HL-60 (cell line): ENCODE measurements around the gene SLC17A1.

Experiments
- DNase-seq, 2 experiments: peaks; one replicate each; pipeline ENCODE4 v3.0.0-alpha.2; 2010 to 2020; ENCODE audit warnings: low read depth in 1 of 2, low spot score in 1 of 2
- H3K27ac ChIP-seq: fragments of 250-450 bp; sonication (Bioruptor Pico); replicated peaks from 2 replicates; pipeline ENCODE4 v1.5.1; 2020; ENCODE audit warnings: mild to moderate bottlenecking, moderate library complexity
- H3K27me3 ChIP-seq: fragments of 250-450 bp; sonication (Bioruptor Pico); 2 replicates; pipeline ENCODE4 v1.5.1; 2021; ENCODE audit warnings: mild to moderate bottlenecking, moderate library complexity; ENCODE audit not compliant: insufficient read depth, poor library complexity, severe bottlenecking
- H3K4me3 ChIP-seq: replicated peaks from 2 replicates; pipeline ENCODE4 v1.5.1; 2011; ENCODE audit warnings: mild to moderate bottlenecking, control low read depth, low read length; ENCODE audit not compliant: insufficient read depth
- GABPA ChIP-seq: IDR thresholded peaks from 2 replicates; pipeline ENCODE4 v1.6.1; 2012; ENCODE audit warnings: low read depth
- POLR2AphosphoS5 ChIP-seq: IDR thresholded peaks from 2 replicates; pipeline ENCODE4 v1.6.1; 2012; ENCODE audit warnings: low read depth
- SPI1 ChIP-seq: IDR thresholded peaks from 2 replicates; pipeline ENCODE4 v1.6.1; 2012; ENCODE audit warnings: low read depth, mild to moderate bottlenecking, borderline replicate concordance
- TF ChIP-seq, protein P1 (sequence below): IDR thresholded peaks from 2 replicates; pipeline ENCODE4 v1.6.1; 2012; ENCODE audit warnings: low read depth; ENCODE audit not compliant: insufficient replicate concordance
- TF ChIP-seq, protein P2 (sequence below): IDR thresholded peaks from one replicate; pipeline ENCODE4 v1.5.1; 2011; ENCODE audit warnings: low read length, control low read depth, inconsistent platforms; ENCODE audit not compliant: insufficient read depth

The SLC17A1 gene

DNA sequence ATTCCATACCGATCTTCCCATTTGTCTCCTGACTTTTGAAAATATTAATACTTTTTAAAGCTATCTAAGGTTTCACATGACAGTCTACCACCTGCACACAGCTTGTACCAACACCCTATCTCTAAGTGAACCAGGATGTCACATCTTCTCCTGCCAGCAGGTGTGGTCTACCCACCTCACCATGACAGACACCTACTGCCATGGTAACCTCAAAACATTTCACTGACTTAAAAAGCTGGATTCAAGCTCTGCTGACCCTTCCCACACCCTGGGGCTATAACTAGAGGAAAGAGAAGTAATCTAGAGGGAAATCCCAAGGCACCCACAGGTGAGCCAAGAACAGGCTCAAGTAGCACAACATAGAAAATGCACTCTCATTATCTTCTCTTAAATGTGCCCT lies 41.0 kb upstream of the SLC17A1 start:
- TF ChIP-seq POLR2AphosphoS5 (no peak), GABPA (no peak), SPI1 (no peak)
- TF ChIP-seq, protein P1, sequence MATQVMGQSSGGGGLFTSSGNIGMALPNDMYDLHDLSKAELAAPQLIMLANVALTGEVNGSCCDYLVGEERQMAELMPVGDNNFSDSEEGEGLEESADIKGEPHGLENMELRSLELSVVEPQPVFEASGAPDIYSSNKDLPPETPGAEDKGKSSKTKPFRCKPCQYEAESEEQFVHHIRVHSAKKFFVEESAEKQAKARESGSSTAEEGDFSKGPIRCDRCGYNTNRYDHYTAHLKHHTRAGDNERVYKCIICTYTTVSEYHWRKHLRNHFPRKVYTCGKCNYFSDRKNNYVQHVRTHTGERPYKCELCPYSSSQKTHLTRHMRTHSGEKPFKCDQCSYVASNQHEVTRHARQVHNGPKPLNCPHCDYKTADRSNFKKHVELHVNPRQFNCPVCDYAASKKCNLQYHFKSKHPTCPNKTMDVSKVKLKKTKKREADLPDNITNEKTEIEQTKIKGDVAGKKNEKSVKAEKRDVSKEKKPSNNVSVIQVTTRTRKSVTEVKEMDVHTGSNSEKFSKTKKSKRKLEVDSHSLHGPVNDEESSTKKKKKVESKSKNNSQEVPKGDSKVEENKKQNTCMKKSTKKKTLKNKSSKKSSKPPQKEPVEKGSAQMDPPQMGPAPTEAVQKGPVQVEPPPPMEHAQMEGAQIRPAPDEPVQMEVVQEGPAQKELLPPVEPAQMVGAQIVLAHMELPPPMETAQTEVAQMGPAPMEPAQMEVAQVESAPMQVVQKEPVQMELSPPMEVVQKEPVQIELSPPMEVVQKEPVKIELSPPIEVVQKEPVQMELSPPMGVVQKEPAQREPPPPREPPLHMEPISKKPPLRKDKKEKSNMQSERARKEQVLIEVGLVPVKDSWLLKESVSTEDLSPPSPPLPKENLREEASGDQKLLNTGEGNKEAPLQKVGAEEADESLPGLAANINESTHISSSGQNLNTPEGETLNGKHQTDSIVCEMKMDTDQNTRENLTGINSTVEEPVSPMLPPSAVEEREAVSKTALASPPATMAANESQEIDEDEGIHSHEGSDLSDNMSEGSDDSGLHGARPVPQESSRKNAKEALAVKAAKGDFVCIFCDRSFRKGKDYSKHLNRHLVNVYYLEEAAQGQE, result no peak
- TF ChIP-seq, protein P2, sequence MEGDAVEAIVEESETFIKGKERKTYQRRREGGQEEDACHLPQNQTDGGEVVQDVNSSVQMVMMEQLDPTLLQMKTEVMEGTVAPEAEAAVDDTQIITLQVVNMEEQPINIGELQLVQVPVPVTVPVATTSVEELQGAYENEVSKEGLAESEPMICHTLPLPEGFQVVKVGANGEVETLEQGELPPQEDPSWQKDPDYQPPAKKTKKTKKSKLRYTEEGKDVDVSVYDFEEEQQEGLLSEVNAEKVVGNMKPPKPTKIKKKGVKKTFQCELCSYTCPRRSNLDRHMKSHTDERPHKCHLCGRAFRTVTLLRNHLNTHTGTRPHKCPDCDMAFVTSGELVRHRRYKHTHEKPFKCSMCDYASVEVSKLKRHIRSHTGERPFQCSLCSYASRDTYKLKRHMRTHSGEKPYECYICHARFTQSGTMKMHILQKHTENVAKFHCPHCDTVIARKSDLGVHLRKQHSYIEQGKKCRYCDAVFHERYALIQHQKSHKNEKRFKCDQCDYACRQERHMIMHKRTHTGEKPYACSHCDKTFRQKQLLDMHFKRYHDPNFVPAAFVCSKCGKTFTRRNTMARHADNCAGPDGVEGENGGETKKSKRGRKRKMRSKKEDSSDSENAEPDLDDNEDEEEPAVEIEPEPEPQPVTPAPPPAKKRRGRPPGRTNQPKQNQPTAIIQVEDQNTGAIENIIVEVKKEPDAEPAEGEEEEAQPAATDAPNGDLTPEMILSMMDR, result no peak

DNA sequence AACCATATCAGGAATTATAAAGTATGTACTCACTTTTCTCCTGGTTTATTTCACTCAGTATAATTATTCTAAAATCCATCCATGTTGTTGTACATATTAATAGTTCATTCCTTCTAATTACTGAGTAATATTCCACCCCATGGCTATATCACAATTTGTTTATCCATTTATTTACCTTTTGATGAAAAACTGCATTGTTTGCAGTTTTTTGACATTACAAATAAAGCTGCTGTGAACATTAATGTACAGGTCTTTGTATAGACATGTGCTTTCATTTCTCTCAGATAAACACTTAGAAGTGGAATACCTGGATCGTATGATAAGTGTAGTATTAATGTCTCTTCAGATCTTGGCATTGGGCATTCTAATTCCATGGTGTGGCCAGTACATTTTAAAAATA lies 38.0 kb upstream of the SLC17A1 start:
- H3K27ac ChIP-seq, result no peak overlapping the region
- no peaks in the 10 kb centered on the region for H3K27me3 ChIP-seq
- H3K4me3 ChIP-seq, result no peak overlapping the region
- TF ChIP-seq SPI1 (no peak), GABPA (no peak), POLR2AphosphoS5 (no peak)
- TF ChIP-seq, protein P2, result no peak
- TF ChIP-seq, protein P1, result no peak
- DNase-seq, result no peak

More for the DNA sequence above, 41.0 kb upstream of the SLC17A1 start:
- Histone ChIP-seq H3K27me3 (no peaks in the 10 kb centered on the region), H3K27ac (no peak overlapping the region), H3K4me3 (no peak overlapping the region)
- DNase-seq, result no peak

DNA sequence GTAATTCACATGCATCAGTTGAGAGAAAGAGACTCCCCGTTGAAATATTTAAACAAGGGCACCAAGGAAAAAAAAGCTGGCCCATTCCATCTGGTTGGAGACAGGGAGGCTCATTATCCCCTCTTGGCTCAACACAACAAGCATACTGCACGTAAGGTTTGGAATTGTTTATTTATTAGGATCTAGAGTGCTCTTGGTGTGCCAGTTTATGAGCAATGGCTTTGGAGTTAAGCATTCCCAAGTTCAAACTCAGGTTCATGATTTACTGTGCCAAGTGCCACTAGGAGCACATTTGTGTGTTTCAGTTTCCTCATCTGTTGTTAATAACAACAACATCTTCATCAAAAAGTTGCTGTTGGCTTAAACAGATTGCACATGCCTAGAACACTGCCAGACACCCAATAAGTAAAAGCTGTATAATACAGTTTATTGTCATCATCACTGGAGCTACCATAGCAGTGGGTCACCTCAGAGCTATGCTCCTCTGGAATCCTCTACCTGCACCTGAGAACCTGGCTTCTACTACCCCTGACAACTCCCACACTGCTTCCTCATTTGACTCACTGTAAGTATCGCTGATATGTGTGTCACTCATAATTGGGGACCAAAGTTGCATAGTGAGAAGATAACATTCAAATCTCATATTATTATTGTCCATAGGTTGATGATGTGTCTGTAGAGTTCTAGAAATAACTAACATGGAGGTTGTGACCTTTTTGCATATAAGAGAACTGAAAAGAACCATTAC lies 36.8 kb upstream of the SLC17A1 start:
- Histone ChIP-seq H3K27ac (no peak overlapping the region), H3K4me3 (no peak overlapping the region), H3K27me3 (no peaks in the 10 kb centered on the region)
- TF ChIP-seq POLR2AphosphoS5 (no peak), SPI1 (no peak), GABPA (no peak)
- TF ChIP-seq, protein P2, result no peak
- TF ChIP-seq, protein P1, result no peak
- no peak for DNase-seq
